ENCODE results near the gene METTL13. TPM values are rescaled to one million over a fixed set of nuclear protein-coding genes. Genes with fewer than 3 reads are reported as not detected.

The METTL13 gene
- total RNA-seq, 4 donors from 2014 or later, result 19.2 to 38.0 (median 28.3) TPM

GRCh38 chr1:171811672-171812071 is 30.2 kb downstream of the METTL13 start:
- DNase-seq, result no peak
- TF ChIP-seq POLR2A (IDR thresholded peaks at IDR 0.05) (no peak), CTCF (IDR thresholded peaks at IDR 0.05) (no peak)
- Histone ChIP-seq H3K27ac (no peak overlapping the region), H3K4me1 (peaks cover 0 to 1% (median 0%) of the 10 kb centered on the region in 4 donors), H3K36me3 (no peaks in the 10 kb centered on the region), H3K9me3 (no peaks in the 10 kb centered on the region), H3K27me3 (no peaks in the 10 kb centered on the region), H3K4me3 (no peak overlapping the region)

GRCh38 chr1:171814692-171815091 is 33.2 kb downstream of the METTL13 start:
- no peaks in the 10 kb centered on the region for H3K36me3 ChIP-seq
- no peaks in the 10 kb centered on the region for H3K27me3 ChIP-seq
- TF ChIP-seq POLR2A (IDR thresholded peaks at IDR 0.05) (no peak), CTCF (IDR thresholded peaks at IDR 0.05) (no peak)
- no peaks in the 10 kb centered on the region for H3K9me3 ChIP-seq
- no peak for DNase-seq
- H3K27ac ChIP-seq, result no peak overlapping the region
- H3K4me3 ChIP-seq, result no peak overlapping the region
- H3K4me1 ChIP-seq, result peaks cover 0 to 5% (median 0%) of the 10 kb centered on the region in 4 donors

- Histone ChIP-seq H3K27ac (no peak overlapping the region), H3K36me3 (no peaks in the 10 kb centered on the region), H3K9me3 (no peaks in the 10 kb centered on the region), H3K4me3 (no peak overlapping the region), H3K27me3 (no peaks in the 10 kb centered on the region), H3K4me1 (peaks cover 0 to 5% (median 0%) of the 10 kb centered on the region in 4 donors)
- TF ChIP-seq CTCF (IDR thresholded peaks at IDR 0.05) (no peak), POLR2A (IDR thresholded peaks at IDR 0.05) (no peak)
- DNase-seq, result no peak
Observed at GRCh38 chr1:171816300-171816901, 34.9 kb downstream of the METTL13 start.

- DNase-seq, result no peak
- no peak for TF ChIP-seq CTCF (IDR thresholded peaks at IDR 0.05)
- TF ChIP-seq POLR2A (IDR thresholded peaks at IDR 0.05), result no peak
Observed at GRCh38 chr1:171817511-171818265, 36.2 kb downstream of the METTL13 start.

GRCh38 chr1:171819946-171820345 is 38.5 kb downstream of the METTL13 start:
- no peak overlapping the region for H3K27ac ChIP-seq
- H3K4me1 ChIP-seq, result peaks cover 0 to 5% (median 0%) of the 10 kb centered on the region in 4 donors
- no peaks in the 10 kb centered on the region for H3K36me3 ChIP-seq
- no peak overlapping the region for H3K4me3 ChIP-seq
- no peak for DNase-seq
- no peaks in the 10 kb centered on the region for H3K27me3 ChIP-seq
- TF ChIP-seq POLR2A (IDR thresholded peaks at IDR 0.05) (no peak), CTCF (IDR thresholded peaks at IDR 0.05) (no peak)
- H3K9me3 ChIP-seq, result no peaks in the 10 kb centered on the region

More at GRCh38 chr1:171817511-171818265, 36.2 kb downstream of the METTL13 start:
- no peaks in the 10 kb centered on the region for H3K36me3 ChIP-seq
- no peak overlapping the region for H3K4me3 ChIP-seq
- H3K27me3 ChIP-seq, result no peaks in the 10 kb centered on the region
- H3K4me1 ChIP-seq, result peaks cover 0 to 5% (median 0%) of the 10 kb centered on the region in 4 donors
- no peak overlapping the region for H3K27ac ChIP-seq
- H3K9me3 ChIP-seq, result no peaks in the 10 kb centered on the region

All from Peyer's patch (tissue), 4 donors.